OCI-LY3 (cell line): ENCODE data around the gene SFRP2.

Experiments
- H2AFZ ChIP-seq: fragments of 200-600, 300-600 bp; shearing (Covaris generic); 2 replicates; pipeline ENCODE4 v1.6.0; 2014; ENCODE audit warnings: antibody characterized with exemption, low read depth, low read length
- H3K27ac ChIP-seq: fragments of 200-600, 300-600 bp; sonication (generic); 2 replicates; pipeline ENCODE4 v1.5.1; 2014; ENCODE audit warnings: mild to moderate bottlenecking, low read length, moderate library complexity, mixed read lengths
- H3K27me3 ChIP-seq: fragments of 200-600, 300-600 bp; sonication (generic); 2 replicates; pipeline ENCODE4 v1.6.1; 2014; ENCODE audit warnings: low read depth, low read length, mixed read lengths
- H3K36me3 ChIP-seq: fragments of 200-600, 300-600 bp; sonication (generic); replicated peaks from 2 replicates; pipeline ENCODE3; 2014; ENCODE audit warnings: low read depth, low read length, mixed read lengths
- H3K4me1 ChIP-seq: fragments of 300-600, 200-600 bp; sonication (generic); 2 replicates; pipeline ENCODE4 v1.6.1; 2014; ENCODE audit warnings: low read length, mixed read lengths
- H3K4me2 ChIP-seq: fragments of 200-600, 300-600 bp; sonication (generic); 2 replicates; pipeline ENCODE4 v1.6.1; 2014; ENCODE audit warnings: low read length, mixed read lengths
- H3K4me3 ChIP-seq: fragments of 300-600, 200-600 bp; sonication (generic); 2 replicates; pipeline ENCODE4 v1.5.1; 2014; ENCODE audit warnings: antibody characterized with exemption, mild to moderate bottlenecking, low read length, moderate library complexity
- H3K79me2 ChIP-seq: fragments of 300-600, 200-600 bp; shearing (Covaris generic); 2 replicates; pipeline ENCODE4 v1.6.1; 2014; ENCODE audit warnings: mild to moderate bottlenecking, low read length, mixed read lengths
- H3K9ac ChIP-seq: fragments of 300-600, 200-600 bp; shearing (Covaris generic); 2 replicates; pipeline ENCODE4 v1.6.0; 2014; ENCODE audit warnings: mild to moderate bottlenecking, low read length, moderate library complexity
- H3K9me3 ChIP-seq: fragments of 200-600, 300-600 bp; shearing (Covaris generic); 2 replicates; pipeline ENCODE4 v1.6.1; 2014; ENCODE audit warnings: low read length, mixed read lengths; ENCODE audit not compliant: insufficient read depth
- H4K20me1 ChIP-seq: fragments of 200-600, 300-600 bp; sonication (generic); 2 replicates; pipeline ENCODE4 v1.6.1; 2016; ENCODE audit warnings: low read length, mixed read lengths; ENCODE audit not compliant: insufficient read depth
- CTCF ChIP-seq: fragments of 200-600, 300-600 bp; sonication (generic); IDR thresholded peaks from 2 replicates; pipeline ENCODE4 v1.5.1; 2014; ENCODE audit warnings: antibody characterized with exemption, low read length, low read depth
- EZH2phosphoT487 ChIP-seq: fragments of 200-600 bp; shearing (Covaris generic); IDR thresholded peaks from 2 replicates; pipeline ENCODE4 v1.6.1; 2018; ENCODE audit warnings: antibody characterized with exemption, mixed run types, low read depth

Gene SFRP2

GRCh38 chr4:153808175-153808574, 19.3 kb upstream of the SFRP2 start:
- H3K9ac ChIP-seq: no peak overlapping the region
- no peak overlapping the region for H3K4me2 ChIP-seq
- no peaks in the 10 kb centered on the region for H3K36me3 ChIP-seq
- H3K27me3 ChIP-seq: no peaks in the 10 kb centered on the region
- no peak overlapping the region for H2AFZ ChIP-seq
- TF ChIP-seq CTCF (no peak), EZH2phosphoT487 (no peak)
- no peak overlapping the region for H3K27ac ChIP-seq
- H3K9me3 ChIP-seq: no peaks in the 10 kb centered on the region
- peaks cover 44% of the 10 kb centered on the region for H3K4me1 ChIP-seq
- no peak overlapping the region for H3K4me3 ChIP-seq
- H3K79me2 ChIP-seq: no peaks in the 10 kb centered on the region
- H4K20me1 ChIP-seq: no peaks in the 10 kb centered on the region

- no peak overlapping the region for H2AFZ ChIP-seq
- H3K79me2 ChIP-seq: no peaks in the 10 kb centered on the region
- H3K9ac ChIP-seq: no peak overlapping the region
- TF ChIP-seq EZH2phosphoT487 (no peak), CTCF (no peak)
- peaks cover 23% of the 10 kb centered on the region for H3K4me1 ChIP-seq
- no peaks in the 10 kb centered on the region for H4K20me1 ChIP-seq
- H3K27ac ChIP-seq: no peak overlapping the region
- H3K27me3 ChIP-seq: no peaks in the 10 kb centered on the region
- H3K9me3 ChIP-seq: no peaks in the 10 kb centered on the region
- H3K4me3 ChIP-seq: no peak overlapping the region
- H3K36me3 ChIP-seq: no peaks in the 10 kb centered on the region
- H3K4me2 ChIP-seq: no peak overlapping the region
Measured at GRCh38 chr4:153806073-153806472, 17.2 kb upstream of the SFRP2 start.

GRCh38 chr4:153804722-153805121, 15.8 kb upstream of the SFRP2 start:
- Histone ChIP-seq H4K20me1 (no peaks in the 10 kb centered on the region), H3K27ac (no peak overlapping the region), H3K9me3 (no peaks in the 10 kb centered on the region), H3K4me2 (no peak overlapping the region), H3K9ac (no peak overlapping the region), H3K36me3 (no peaks in the 10 kb centered on the region), H3K4me3 (no peak overlapping the region), H3K79me2 (no peaks in the 10 kb centered on the region), H3K4me1 (peaks cover 10% of the 10 kb centered on the region), H2AFZ (no peak overlapping the region), H3K27me3 (no peaks in the 10 kb centered on the region)
- TF ChIP-seq EZH2phosphoT487 (no peak), CTCF (no peak)

GRCh38 chr4:153799694-153800074, 10.8 kb upstream of the SFRP2 start:
- Histone ChIP-seq H3K36me3 (no peaks in the 10 kb centered on the region), H3K4me3 (no peak overlapping the region), H4K20me1 (no peaks in the 10 kb centered on the region), H3K79me2 (no peaks in the 10 kb centered on the region), H3K9ac (no peak overlapping the region), H3K27ac (no peak overlapping the region), H2AFZ (no peak overlapping the region), H3K27me3 (no peaks in the 10 kb centered on the region), H3K9me3 (no peaks in the 10 kb centered on the region), H3K4me1 (peaks cover 14% of the 10 kb centered on the region), H3K4me2 (no peak overlapping the region)
- TF ChIP-seq CTCF (no peak), EZH2phosphoT487 (no peak)
